GM21723 (cell line): ENCODE data around the gene CKS1B.
"Not testable (repeated sequence)": the region's sequence is repeated elsewhere in the genome, so short reads cannot be mapped to it uniquely, and the experiment has no call there.

Experiments
- ATAC-seq: cut with Tn5 transposase; IDR thresholded peaks from one replicate; pipeline ENCODE4 v1.9.1; 2021; ENCODE audit warnings: mild to moderate bottlenecking, moderate library complexity; ENCODE audit not compliant: unreplicated experiment

Gene CKS1B

GRCh38 chr1:154982897-154983648 is 8.6 kb downstream of the CKS1B start, which contains the start of gene FLAD1:
FLAD1 (plus strand) TSS chr1:154983344; CDS start chr1:154983695, 351 bp downstream.
- ATAC-seq = peak; percentile 97

GRCh38 chr1:154983776-154984466 is 9.4 kb downstream of the CKS1B start:
- ATAC-seq = no peak

GRCh38 chr1:154986736-154987135 is 12.3 kb downstream of the CKS1B start:
- ATAC-seq = not testable (repeated sequence)

- no peak for ATAC-seq
Observed at GRCh38 chr1:154987326-154987725, 12.8 kb downstream of the CKS1B start.

- no peak for ATAC-seq
Observed at GRCh38 chr1:154988058-154988954, 13.8 kb downstream of the CKS1B start.

- ATAC-seq = no peak
Observed at GRCh38 chr1:154989195-154989860, 14.8 kb downstream of the CKS1B start.

GRCh38 chr1:154990276-154990675 is 15.8 kb downstream of the CKS1B start:
- no peak for ATAC-seq

GRCh38 chr1:154992721-154993571 is 18.5 kb downstream of the CKS1B start:
- ATAC-seq = no peak

- ATAC-seq = no peak
Observed at GRCh38 chr1:154993572-154994268, 19.2 kb downstream of the CKS1B start, which contains the start of gene LENEP. LENEP (plus strand) TSS chr1:154993586; CDS start chr1:154993608, 22 bp downstream.

- no peak for ATAC-seq
Observed at GRCh38 chr1:154994269-154994587, 19.7 kb downstream of the CKS1B start.

- ATAC-seq = no peak
Observed at GRCh38 chr1:154994591-154994990, 20.1 kb downstream of the CKS1B start.

- ATAC-seq = not testable (repeated sequence)
Observed at GRCh38 chr1:154995301-154995983, 21.0 kb downstream of the CKS1B start.

- ATAC-seq = no peak
Observed at GRCh38 chr1:154996966-154997701, 22.7 kb downstream of the CKS1B start.

- no peak for ATAC-seq
Observed at GRCh38 chr1:154998201-154998780, 23.8 kb downstream of the CKS1B start.

GRCh38 chr1:154998818-154999570 is 24.5 kb downstream of the CKS1B start:
- ATAC-seq = no peak

- no peak for ATAC-seq
Observed at GRCh38 chr1:154999571-155000410, 25.3 kb downstream of the CKS1B start.
